ENCODE results near the gene CORO2A. TPM values are rescaled to one million over a fixed set of nuclear protein-coding genes. Genes with fewer than 3 reads are reported as not detected.
A peak's percentile ranks its signal among the peaks of the same experiment; 100 is the strongest.

The CORO2A gene
- total RNA-seq, 1 donor from 2014 or later: 2.4 TPM

GRCh38 chr9:98228392-98229089 is 36.1 kb upstream of the CORO2A start:
- TF ChIP-seq CTCF (IDR thresholded peaks at IDR 0.05) (no peak), EZH2 (IDR thresholded peaks at IDR 0.05) (no peak), EZH2phosphoT487 (IDR thresholded peaks at IDR 0.05) (no peak)
- H3K4me1 ChIP-seq: no peaks in the 10 kb centered on the region
- no peak overlapping the region for H2AFZ ChIP-seq (replicated peaks)
- H3K9ac ChIP-seq: no peak overlapping the region
- no peak overlapping the region for H3K4me2 ChIP-seq
- Mint-ChIP-seq H3K4me1 (peaks cover 16% of the 10 kb centered on the region), H3K36me3 (no peaks in the 10 kb centered on the region), H3K9me3 (no peaks in the 10 kb centered on the region), H3K4me3 (no peak overlapping the region), H3K27me3 (ENCODE audit: insufficient read depth, low read depth) (peaks cover 8% of the 10 kb centered on the region), H3K27ac (peak overlapping the region; percentile 80)
- H3F3A ChIP-seq (ENCODE audit: low read depth): no peaks in the 10 kb centered on the region
- no peak overlapping the region for H3K27ac ChIP-seq
- H3K36me3 ChIP-seq: no peaks in the 10 kb centered on the region
- no peak overlapping the region for H3K4me3 ChIP-seq
- H3K27me3 ChIP-seq: no peaks in the 10 kb centered on the region
- H3K79me2 ChIP-seq (ENCODE audit: low read depth): no peaks in the 10 kb centered on the region
- no peak for DNase-seq (ENCODE audit: low spot score)
- no peaks in the 10 kb centered on the region for H4K20me1 ChIP-seq (ENCODE audit: low read depth)
- no peaks in the 10 kb centered on the region for H3K9me3 ChIP-seq (ENCODE audit: low read depth)

- peak; percentile 13 for DNase-seq (ENCODE audit: low spot score)
- Mint-ChIP-seq H3K9me3 (no peaks in the 10 kb centered on the region), H3K4me3 (no peak overlapping the region), H3K36me3 (no peaks in the 10 kb centered on the region), H3K4me1 (peaks cover 20% of the 10 kb centered on the region), H3K27ac (peak overlapping the region; percentile 80), H3K27me3 (ENCODE audit: insufficient read depth, low read depth) (peaks cover 8% of the 10 kb centered on the region)
- Histone ChIP-seq H3K36me3 (no peaks in the 10 kb centered on the region), H3K27ac (no peak overlapping the region), H3K9me3 (ENCODE audit: low read depth) (no peaks in the 10 kb centered on the region), H3K27me3 (no peaks in the 10 kb centered on the region), H2AFZ (replicated peaks) (no peak overlapping the region), H3K9ac (no peak overlapping the region), H3K4me3 (no peak overlapping the region), H3K4me1 (no peaks in the 10 kb centered on the region), H3K4me2 (no peak overlapping the region), H3F3A (ENCODE audit: low read depth) (no peaks in the 10 kb centered on the region), H3K79me2 (ENCODE audit: low read depth) (no peaks in the 10 kb centered on the region), H4K20me1 (ENCODE audit: low read depth) (no peaks in the 10 kb centered on the region)
- TF ChIP-seq EZH2phosphoT487 (IDR thresholded peaks at IDR 0.05): no peak
- TF ChIP-seq CTCF (IDR thresholded peaks at IDR 0.05): no peak
- no peak for TF ChIP-seq EZH2 (IDR thresholded peaks at IDR 0.05)
Measured at GRCh38 chr9:98227883-98228282, 35.4 kb upstream of the CORO2A start.

- H3K27ac Mint-ChIP-seq: peak overlapping the region; percentile 44
- TF ChIP-seq EZH2phosphoT487 (IDR thresholded peaks at IDR 0.05) (no peak), EZH2 (IDR thresholded peaks at IDR 0.05) (no peak), CTCF (IDR thresholded peaks at IDR 0.05) (no peak)
- H3K27ac ChIP-seq: no peak overlapping the region
- peaks cover 23% of the 10 kb centered on the region for H3K4me1 Mint-ChIP-seq
- no peaks in the 10 kb centered on the region for H3K4me1 ChIP-seq
- H4K20me1 ChIP-seq (ENCODE audit: low read depth): no peaks in the 10 kb centered on the region
- H3K27me3 ChIP-seq: no peaks in the 10 kb centered on the region
- H2AFZ ChIP-seq (replicated peaks): no peak overlapping the region
- no peaks in the 10 kb centered on the region for H3K36me3 Mint-ChIP-seq
- H3K4me3 ChIP-seq: no peak overlapping the region
- no peaks in the 10 kb centered on the region for H3F3A ChIP-seq (ENCODE audit: low read depth)
- H3K4me3 Mint-ChIP-seq: no peak overlapping the region
- peaks cover 8% of the 10 kb centered on the region for H3K27me3 Mint-ChIP-seq (ENCODE audit: insufficient read depth, low read depth)
- no peaks in the 10 kb centered on the region for H3K36me3 ChIP-seq
- H3K79me2 ChIP-seq (ENCODE audit: low read depth): no peaks in the 10 kb centered on the region
- no peak overlapping the region for H3K9ac ChIP-seq
- no peaks in the 10 kb centered on the region for H3K9me3 ChIP-seq (ENCODE audit: low read depth)
- no peak overlapping the region for H3K4me2 ChIP-seq
- DNase-seq (ENCODE audit: low spot score): no peak
- no peaks in the 10 kb centered on the region for H3K9me3 Mint-ChIP-seq
Measured at GRCh38 chr9:98226957-98227356, 34.5 kb upstream of the CORO2A start.

Data from neural progenitor cell (in vitro differentiated cells).